RWPE1 (cell line): ENCODE data around the gene ENAH.
"Not testable (repeated sequence)": the region's sequence is repeated elsewhere in the genome, so short reads cannot be mapped to it uniquely, and the experiment has no call there.

Experiments used
- CTCF ChIA-PET: fragments of 350-600 bp; sonication (Branson Sonifier 250); formaldehyde crosslinking; extraction: SDS; loops from one replicate; lab custom pipeline; 2021; lab: Yijun Ruan, JAX
- POLR2A ChIA-PET: fragments of 400-600 bp; formaldehyde crosslinking; extraction: SDS; loops from one replicate; lab custom pipeline; 2020; ENCODE audit warnings: antibody characterized with exemption; ENCODE audit not compliant: low non-redundant PET; lab: Yijun Ruan, JAX
- DNase-seq: peaks from one replicate; pipeline ENCODE4 v3.0.0; 2012; ENCODE audit warnings: low spot score
- H3K27ac ChIP-seq: fragments of 450-650 bp; 2 replicates; pipeline ENCODE4 v1.5.1; 2017
- TF ChIP-seq, protein P1 (sequence below): fragments of 450-650 bp; conservative IDR thresholded peaks from 2 replicates; pipeline ENCODE4 v1.5.1; 2017; ENCODE audit warnings: low read depth, mild to moderate bottlenecking

Gene ENAH

DNA sequence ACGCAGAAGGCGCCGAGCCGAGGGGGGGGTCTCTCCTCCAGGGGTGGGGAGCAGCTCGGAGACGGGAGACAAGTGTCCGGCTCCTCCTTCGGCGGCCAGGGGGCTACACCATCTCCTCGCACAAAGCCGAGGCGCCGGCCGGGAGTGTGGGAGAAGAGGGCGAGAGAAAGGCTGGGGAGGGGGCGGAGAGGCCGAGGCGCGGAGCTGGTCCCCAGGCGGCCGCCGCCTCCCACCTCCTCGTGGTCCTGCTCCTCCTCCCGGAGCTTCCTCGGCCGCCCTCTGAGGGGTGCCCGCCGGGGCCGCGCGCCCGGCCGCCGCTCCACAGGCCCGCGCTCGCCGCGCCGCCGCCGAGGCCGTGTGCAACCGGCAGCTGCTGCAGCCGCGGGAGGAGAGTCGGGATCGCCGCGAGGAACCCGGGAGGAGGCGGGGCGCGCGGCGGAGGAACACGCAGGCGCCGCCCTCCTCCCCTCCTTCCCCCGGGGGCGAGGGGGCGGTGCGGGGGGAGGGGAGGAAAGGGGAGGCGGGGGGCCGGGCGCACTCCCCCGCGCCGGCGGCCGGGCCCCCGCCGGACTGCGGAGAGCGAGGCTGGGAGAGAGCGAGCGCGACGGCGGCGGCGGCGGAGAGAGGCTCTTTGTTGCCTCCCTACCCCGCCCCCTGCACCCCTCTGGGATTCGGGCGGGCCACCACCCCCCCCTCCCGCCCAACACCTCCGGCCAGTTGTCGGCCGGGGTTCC lies at the start of gene ENAH:
Gene ENAH (minus strand): TSS at position 395 of the 734 bp plus-strand sequence. CDS start 433 bp downstream, outside the sequence.
- CTCF ChIA-PET = interaction anchor here (0.5 to 2.6 kb wide), 7 partner anchors 12 to 178 kb away, joined by 3 to 28 read pairs (median 4); partner anchors contain the start of gene SRP9

DNA sequence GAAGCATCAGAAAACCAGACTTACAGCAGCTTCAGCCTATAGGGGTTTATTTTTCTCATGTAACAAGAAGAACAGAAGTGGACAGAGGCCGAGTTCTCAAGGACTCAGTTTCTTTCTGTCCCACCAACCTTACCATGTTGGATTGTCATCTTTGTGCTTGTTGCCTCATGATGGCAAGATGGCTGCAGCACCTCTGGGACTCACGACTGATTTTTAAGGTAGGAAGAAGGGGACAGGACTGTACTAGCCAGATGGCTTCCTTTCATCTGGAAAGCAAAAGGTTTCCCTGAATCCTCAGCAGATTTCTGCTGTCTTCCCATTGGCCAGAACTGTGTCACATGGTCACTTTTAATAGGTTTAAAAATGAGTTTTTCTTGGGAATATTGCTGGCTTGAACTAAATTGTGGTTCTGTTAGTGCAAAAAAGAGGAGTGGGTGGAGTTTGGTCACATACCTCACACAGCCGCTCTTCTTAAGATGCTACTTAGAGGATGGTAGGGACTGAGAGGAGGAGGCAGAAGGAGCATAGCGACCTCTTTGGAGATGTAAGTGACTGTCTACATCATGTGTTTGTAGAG lies 48.1 kb upstream of the ENAH start:
- TF ChIP-seq, protein P1, sequence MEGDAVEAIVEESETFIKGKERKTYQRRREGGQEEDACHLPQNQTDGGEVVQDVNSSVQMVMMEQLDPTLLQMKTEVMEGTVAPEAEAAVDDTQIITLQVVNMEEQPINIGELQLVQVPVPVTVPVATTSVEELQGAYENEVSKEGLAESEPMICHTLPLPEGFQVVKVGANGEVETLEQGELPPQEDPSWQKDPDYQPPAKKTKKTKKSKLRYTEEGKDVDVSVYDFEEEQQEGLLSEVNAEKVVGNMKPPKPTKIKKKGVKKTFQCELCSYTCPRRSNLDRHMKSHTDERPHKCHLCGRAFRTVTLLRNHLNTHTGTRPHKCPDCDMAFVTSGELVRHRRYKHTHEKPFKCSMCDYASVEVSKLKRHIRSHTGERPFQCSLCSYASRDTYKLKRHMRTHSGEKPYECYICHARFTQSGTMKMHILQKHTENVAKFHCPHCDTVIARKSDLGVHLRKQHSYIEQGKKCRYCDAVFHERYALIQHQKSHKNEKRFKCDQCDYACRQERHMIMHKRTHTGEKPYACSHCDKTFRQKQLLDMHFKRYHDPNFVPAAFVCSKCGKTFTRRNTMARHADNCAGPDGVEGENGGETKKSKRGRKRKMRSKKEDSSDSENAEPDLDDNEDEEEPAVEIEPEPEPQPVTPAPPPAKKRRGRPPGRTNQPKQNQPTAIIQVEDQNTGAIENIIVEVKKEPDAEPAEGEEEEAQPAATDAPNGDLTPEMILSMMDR = no peak
- CTCF ChIA-PET = interaction anchor here (1.0 to 2.5 kb wide), 2 partner anchors 10 to 71 kb away, joined by 4 to 10 read pairs; no protein-coding TSS in a partner anchor
- POLR2A ChIA-PET = interaction anchor here (1.2 kb wide), 1 partner anchor 48 kb away, joined by 3 read pairs; no protein-coding TSS in a partner anchor
- H3K27ac ChIP-seq = peak overlapping the region; percentile 46
- DNase-seq = no peak

More for the DNA sequence above, at the start of gene ENAH:
- peak within 1 kb of the TSS; percentile 94 for H3K27ac ChIP-seq
- TF ChIP-seq, protein P1 = no peak
- DNase-seq = peak; percentile 88
- POLR2A ChIA-PET = interaction anchor here (0.6 to 1.0 kb wide), 5 partner anchors 44 to 126 kb away, joined by 3 to 7 read pairs (median 3); partner anchors contain the start of gene SRP9

- peak; percentile 97 for DNase-seq
- ChIA-PET CTCF (interaction anchor here (0.6 to 2.5 kb wide), 4 partner anchors 11 to 82 kb away, joined by 4 to 10 read pairs (median 4); no protein-coding TSS in a partner anchor), POLR2A (interaction anchor here (1.2 kb wide), 1 partner anchor 48 kb away, joined by 3 read pairs; no protein-coding TSS in a partner anchor)
- TF ChIP-seq, protein P1 = no peak
- H3K27ac ChIP-seq = peak overlapping the region; percentile 46
Observed at GRCh38 chr1:225700164-225700821, 47.4 kb upstream of the ENAH start.

DNA sequence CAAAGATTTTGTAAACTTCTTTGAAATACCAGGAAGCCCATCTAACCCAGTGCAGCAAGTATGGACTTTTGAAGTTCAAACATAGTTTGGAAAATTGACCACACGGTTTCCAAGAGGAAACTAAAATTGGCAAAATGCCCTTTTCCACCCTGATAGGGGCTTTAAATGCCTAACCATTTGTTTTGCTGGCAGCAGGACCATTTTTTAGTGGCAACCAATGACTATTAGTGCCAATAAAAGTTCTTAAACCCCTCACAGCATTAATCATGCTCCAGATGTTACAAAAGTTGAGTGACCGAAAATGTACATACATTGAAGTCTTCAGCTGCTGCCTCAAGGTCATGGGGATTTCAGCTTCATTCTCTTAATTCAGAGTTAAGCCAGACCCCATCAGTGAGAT lies 46.4 kb upstream of the ENAH start:
- no peak overlapping the region for H3K27ac ChIP-seq
- TF ChIP-seq, protein P1 = no peak
- ChIA-PET POLR2A (no interaction called here), CTCF (interaction anchor here (0.7 to 2.5 kb wide), 2 partner anchors 35 to 73 kb away, joined by 4 to 10 read pairs; no protein-coding TSS in a partner anchor)
- no peak for DNase-seq

DNA sequence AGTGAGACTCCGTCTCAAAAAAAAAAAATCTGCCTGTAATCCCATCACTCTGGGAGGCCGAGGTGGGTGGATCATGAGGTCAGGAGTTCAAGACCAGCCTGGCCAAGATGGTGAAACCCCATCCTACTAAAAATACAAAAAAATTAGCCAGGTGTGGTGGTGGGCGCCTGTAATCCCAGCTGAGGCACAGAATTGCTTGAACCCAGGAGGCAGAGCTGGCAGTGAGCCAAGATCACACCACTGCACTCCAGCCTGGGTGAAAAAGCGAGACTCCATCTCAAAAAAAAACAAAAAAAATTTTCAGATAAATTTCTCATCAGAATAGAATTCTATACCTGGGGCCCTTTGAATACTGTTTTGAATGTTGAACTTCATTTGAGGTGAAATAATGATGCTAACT lies 45.3 kb upstream of the ENAH start:
- CTCF ChIA-PET = interaction anchor here (0.6 kb wide), 1 partner anchor 90 kb away, joined by 5 read pairs; no protein-coding TSS in a partner anchor
- H3K27ac ChIP-seq, POLR2A ChIA-PET, DNase-seq: not testable (repeated sequence)

DNA sequence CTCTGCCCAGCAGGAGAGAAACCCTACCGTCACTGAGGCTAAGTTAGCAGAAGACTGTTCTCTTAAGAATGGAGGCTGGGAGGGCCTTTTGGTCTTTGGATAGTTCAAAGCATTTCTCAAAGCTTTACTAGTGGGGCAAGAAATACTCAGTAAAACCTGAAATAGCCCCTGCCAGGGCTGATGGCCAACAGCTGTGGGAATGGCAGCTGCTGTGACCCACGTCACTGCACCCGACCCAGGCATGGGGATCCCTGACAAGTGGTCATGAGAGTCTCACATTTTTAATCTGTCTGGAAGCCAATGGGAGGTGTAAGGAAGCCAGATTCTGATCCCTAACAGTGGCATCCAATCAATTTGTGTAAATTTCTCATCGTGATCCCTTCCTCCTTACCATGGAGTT lies 44.5 kb upstream of the ENAH start:
- TF ChIP-seq, protein P1 = no peak
- ChIA-PET CTCF (interaction anchor here (1.0 kb wide), 1 partner anchor 223 kb away, joined by 3 read pairs; no protein-coding TSS in a partner anchor), POLR2A (interaction anchor here (0.8 kb wide), 1 partner anchor 44 kb away, joined by 3 read pairs; the partner anchor contains the start of gene ENAH)
- H3K27ac ChIP-seq = no peak overlapping the region; the same call in 1 of the 2 replicates
- DNase-seq = no peak
